Gastroesophageal sphincter (tissue), 3 donors: Measurements from ENCODE around the gene CCNK.

Experiments
- CTCF ChIP-seq, 4 experiments: fragments of 200-600 bp in 2 of 4; fragments of 450-650 bp in 2 of 4; sonication (generic) in 1 of 4; IDR thresholded peaks; one replicate each; pipeline ENCODE4 v1.5.1; 2017 to 2019; ENCODE audit warnings: antibody characterized with exemption in 4 of 4, mild to moderate bottlenecking in 2 of 4, moderate library complexity in 2 of 4
- EP300 ChIP-seq: sonication (generic); formaldehyde crosslinking; IDR thresholded peaks from one replicate; pipeline ENCODE4 v1.6.1; 2017; ENCODE audit warnings: antibody characterized with exemption, mild to moderate bottlenecking

- no peak for TF ChIP-seq CTCF (IDR thresholded peaks at IDR 0.05)
- TF ChIP-seq EP300: no peak
These were observed 54.2 kb downstream of the CCNK start for GRCh38 chr14:99535448-99535847.
